ENCODE data around the gene FLRT1. TPM values are rescaled to one million over a fixed set of nuclear protein-coding genes. Genes with fewer than 3 reads are reported as not detected.

The FLRT1 gene
- polyA plus RNA-seq, 2 of the 4 experiments (the other 2 are of a cell fraction): 0.10 to 0.31 TPM

DNA sequence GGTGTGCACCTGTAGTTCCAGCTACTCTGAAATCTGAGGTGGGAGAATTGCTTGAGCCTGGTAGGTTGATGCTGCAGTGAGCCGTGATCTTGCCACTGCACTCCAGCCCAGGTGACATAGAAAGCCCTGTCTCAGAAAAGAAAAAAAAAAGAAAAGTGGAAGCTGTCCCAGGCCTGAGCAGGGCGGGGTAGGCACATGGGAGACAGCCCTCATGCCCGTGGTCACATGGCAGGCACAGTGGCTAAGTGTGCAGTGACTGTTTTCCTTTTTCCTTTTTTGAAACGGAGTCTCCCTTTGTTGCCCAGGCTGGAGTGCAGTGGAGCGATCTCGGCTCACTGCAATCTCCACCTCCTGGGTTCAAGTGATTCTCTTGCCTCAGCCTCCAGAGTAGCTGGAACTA is 41.7 kb upstream of the FLRT1 start (continued):
- TF ChIP-seq HOXA7 (CRISPR knock-in tag; IDR thresholded peaks at IDR 0.05) (no peak), FOSB (CRISPR knock-in tag; IDR thresholded peaks at IDR 0.05) (no peak), ZSCAN20 (CRISPR knock-in tag; IDR thresholded peaks at IDR 0.05) (no peak)
- TF ChIP-seq, protein P1, sequence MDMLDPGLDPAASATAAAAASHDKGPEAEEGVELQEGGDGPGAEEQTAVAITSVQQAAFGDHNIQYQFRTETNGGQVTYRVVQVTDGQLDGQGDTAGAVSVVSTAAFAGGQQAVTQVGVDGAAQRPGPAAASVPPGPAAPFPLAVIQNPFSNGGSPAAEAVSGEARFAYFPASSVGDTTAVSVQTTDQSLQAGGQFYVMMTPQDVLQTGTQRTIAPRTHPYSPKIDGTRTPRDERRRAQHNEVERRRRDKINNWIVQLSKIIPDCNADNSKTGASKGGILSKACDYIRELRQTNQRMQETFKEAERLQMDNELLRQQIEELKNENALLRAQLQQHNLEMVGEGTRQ (IDR thresholded peaks at IDR 0.05): no peak
- TF ChIP-seq, protein P2, sequence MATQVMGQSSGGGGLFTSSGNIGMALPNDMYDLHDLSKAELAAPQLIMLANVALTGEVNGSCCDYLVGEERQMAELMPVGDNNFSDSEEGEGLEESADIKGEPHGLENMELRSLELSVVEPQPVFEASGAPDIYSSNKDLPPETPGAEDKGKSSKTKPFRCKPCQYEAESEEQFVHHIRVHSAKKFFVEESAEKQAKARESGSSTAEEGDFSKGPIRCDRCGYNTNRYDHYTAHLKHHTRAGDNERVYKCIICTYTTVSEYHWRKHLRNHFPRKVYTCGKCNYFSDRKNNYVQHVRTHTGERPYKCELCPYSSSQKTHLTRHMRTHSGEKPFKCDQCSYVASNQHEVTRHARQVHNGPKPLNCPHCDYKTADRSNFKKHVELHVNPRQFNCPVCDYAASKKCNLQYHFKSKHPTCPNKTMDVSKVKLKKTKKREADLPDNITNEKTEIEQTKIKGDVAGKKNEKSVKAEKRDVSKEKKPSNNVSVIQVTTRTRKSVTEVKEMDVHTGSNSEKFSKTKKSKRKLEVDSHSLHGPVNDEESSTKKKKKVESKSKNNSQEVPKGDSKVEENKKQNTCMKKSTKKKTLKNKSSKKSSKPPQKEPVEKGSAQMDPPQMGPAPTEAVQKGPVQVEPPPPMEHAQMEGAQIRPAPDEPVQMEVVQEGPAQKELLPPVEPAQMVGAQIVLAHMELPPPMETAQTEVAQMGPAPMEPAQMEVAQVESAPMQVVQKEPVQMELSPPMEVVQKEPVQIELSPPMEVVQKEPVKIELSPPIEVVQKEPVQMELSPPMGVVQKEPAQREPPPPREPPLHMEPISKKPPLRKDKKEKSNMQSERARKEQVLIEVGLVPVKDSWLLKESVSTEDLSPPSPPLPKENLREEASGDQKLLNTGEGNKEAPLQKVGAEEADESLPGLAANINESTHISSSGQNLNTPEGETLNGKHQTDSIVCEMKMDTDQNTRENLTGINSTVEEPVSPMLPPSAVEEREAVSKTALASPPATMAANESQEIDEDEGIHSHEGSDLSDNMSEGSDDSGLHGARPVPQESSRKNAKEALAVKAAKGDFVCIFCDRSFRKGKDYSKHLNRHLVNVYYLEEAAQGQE (IDR thresholded peaks at IDR 0.05): no peak

DNA sequence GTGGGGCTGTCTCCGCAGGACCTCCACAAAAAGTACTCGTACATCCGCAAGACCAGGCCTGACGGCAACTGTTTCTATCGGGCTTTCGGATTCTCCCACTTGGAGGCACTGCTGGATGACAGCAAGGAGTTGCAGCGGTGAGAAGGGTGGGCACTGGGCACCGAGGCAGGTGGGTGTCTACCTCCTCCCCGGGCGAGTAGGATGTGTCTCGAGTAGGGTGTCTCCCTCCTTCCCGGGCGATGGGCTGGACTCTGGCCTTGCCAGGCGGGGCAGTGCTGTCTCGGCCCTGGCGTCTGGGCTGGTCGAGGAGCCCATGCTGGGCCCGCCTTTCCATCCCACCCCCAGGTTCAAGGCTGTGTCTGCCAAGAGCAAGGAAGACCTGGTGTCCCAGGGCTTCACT is 39.2 kb upstream of the FLRT1 start:
- POLR2A ChIA-PET: no interaction called here
- ATAC-seq (no peak), FAIRE-seq (no peak)

DNA sequence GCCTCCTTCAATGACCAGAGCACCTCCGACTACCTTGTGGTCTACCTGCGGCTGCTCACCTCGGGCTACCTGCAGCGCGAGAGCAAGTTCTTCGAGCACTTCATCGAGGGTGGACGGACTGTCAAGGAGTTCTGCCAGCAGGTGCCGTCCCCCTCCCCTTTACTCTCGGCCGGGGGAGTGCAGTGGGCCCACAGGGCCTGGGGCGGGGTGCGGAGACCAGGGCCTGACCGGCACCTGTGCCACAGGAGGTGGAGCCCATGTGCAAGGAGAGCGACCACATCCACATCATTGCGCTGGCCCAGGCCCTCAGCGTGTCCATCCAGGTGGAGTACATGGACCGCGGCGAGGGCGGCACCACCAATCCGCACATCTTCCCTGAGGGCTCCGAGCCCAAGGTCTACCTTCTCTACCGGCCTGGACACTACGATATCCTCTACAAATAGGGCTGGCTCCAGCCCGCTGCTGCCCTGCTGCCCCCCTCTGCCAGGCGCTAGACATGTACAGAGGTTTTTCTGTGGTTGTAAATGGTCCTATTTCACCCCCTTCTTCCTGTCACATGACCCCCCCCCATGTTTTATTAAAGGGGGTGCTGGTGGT is 38.5 kb upstream of the FLRT1 start:
- TF ChIP-seq, protein P3, sequence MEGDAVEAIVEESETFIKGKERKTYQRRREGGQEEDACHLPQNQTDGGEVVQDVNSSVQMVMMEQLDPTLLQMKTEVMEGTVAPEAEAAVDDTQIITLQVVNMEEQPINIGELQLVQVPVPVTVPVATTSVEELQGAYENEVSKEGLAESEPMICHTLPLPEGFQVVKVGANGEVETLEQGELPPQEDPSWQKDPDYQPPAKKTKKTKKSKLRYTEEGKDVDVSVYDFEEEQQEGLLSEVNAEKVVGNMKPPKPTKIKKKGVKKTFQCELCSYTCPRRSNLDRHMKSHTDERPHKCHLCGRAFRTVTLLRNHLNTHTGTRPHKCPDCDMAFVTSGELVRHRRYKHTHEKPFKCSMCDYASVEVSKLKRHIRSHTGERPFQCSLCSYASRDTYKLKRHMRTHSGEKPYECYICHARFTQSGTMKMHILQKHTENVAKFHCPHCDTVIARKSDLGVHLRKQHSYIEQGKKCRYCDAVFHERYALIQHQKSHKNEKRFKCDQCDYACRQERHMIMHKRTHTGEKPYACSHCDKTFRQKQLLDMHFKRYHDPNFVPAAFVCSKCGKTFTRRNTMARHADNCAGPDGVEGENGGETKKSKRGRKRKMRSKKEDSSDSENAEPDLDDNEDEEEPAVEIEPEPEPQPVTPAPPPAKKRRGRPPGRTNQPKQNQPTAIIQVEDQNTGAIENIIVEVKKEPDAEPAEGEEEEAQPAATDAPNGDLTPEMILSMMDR (IDR thresholded peaks at IDR 0.05): no peak
- no peak for TF ChIP-seq MAFK (IDR thresholded peaks at IDR 0.05; ENCODE audit: partially characterized antibody)
- Histone ChIP-seq H3K27ac (no peak overlapping the region), H3K9me3 (no peaks in the 10 kb centered on the region), H3K4me2 (no peak overlapping the region), H3K4me1 (no peaks in the 10 kb centered on the region), H3K4me3 (no peak overlapping the region)
- FAIRE-seq: no peak
- ATAC-seq: no peak
- ChIA-PET CTCF (interaction anchor here (1.3 to 1.9 kb wide), 2 partner anchors 10 to 152 kb away, joined by 4 to 19 read pairs; no protein-coding TSS in a partner anchor), POLR2A (interaction anchor here (1.2 kb wide), 1 partner anchor 11 kb away, joined by 4 read pairs; no protein-coding TSS in a partner anchor)
- no peak for DNase-seq (ENCODE audit: low read depth in 1 of 2, low spot score in 1 of 2)
- WGBS (ENCODE audit: missing lambda C conversion rate): 95% methylated on average over 27 of the region's 27 CpGs

More for the DNA sequence above, 39.2 kb upstream of the FLRT1 start:
- Histone ChIP-seq H3K27ac (no peak overlapping the region), H3K4me1 (no peaks in the 10 kb centered on the region), H3K4me2 (no peak overlapping the region), H3K9me3 (no peaks in the 10 kb centered on the region), H3K4me3 (no peak overlapping the region)
- DNase-seq (ENCODE audit: low read depth in 1 of 2, low spot score in 1 of 2): no peak
- CTCF ChIA-PET: no interaction called here
- TF ChIP-seq NPAS2 (CRISPR knock-in tag; IDR thresholded peaks at IDR 0.05; ENCODE audit: borderline replicate concordance): no peak
- TF ChIP-seq CHD2 (IDR thresholded peaks at IDR 0.05; ENCODE audit: low read length, partially characterized antibody): no peak
- no peak for TF ChIP-seq SREBF2 (IDR thresholded peaks at IDR 0.05)
- no peak for TF ChIP-seq RCOR1 (IDR thresholded peaks at IDR 0.05; ENCODE audit: low read depth, low read length)
- TF ChIP-seq, protein P4, sequence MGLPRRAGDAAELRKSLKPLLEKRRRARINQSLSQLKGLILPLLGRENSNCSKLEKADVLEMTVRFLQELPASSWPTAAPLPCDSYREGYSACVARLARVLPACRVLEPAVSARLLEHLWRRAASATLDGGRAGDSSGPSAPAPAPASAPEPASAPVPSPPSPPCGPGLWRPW (IDR thresholded peaks at IDR 0.05): no peak
- no peak for TF ChIP-seq SMC3 (IDR thresholded peaks at IDR 0.05)
- TF ChIP-seq RARB (CRISPR knock-in tag; IDR thresholded peaks at IDR 0.05): no peak
- no peak for TF ChIP-seq RFX5 (IDR thresholded peaks at IDR 0.05)
- TF ChIP-seq EHMT2 (IDR thresholded peaks at IDR 0.05; ENCODE audit: low read depth): no peak
- TF ChIP-seq PHF8 (IDR thresholded peaks at IDR 0.05; ENCODE audit: borderline replicate concordance, low read depth): no peak
- TF ChIP-seq TP53 (CRISPR knock-in tag; IDR thresholded peaks at IDR 0.05): no peak
- no peak for TF ChIP-seq KDM5A (IDR thresholded peaks at IDR 0.05)
- TF ChIP-seq, protein P5, sequence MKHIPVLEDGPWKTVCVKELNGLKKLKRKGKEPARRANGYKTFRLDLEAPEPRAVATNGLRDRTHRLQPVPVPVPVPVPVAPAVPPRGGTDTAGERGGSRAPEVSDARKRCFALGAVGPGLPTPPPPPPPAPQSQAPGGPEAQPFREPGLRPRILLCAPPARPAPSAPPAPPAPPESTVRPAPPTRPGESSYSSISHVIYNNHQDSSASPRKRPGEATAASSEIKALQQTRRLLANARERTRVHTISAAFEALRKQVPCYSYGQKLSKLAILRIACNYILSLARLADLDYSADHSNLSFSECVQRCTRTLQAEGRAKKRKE (CRISPR knock-in tag; IDR thresholded peaks at IDR 0.05; ENCODE audit: low read depth): no peak
- TF ChIP-seq, protein P1 (IDR thresholded peaks at IDR 0.05): no peak
- no peak for TF ChIP-seq ZNF302 (CRISPR knock-in tag; IDR thresholded peaks at IDR 0.05)
- 98% methylated on average over 12 of the region's 18 CpGs for WGBS (ENCODE audit: missing lambda C conversion rate)

Measured in A549 (cell line).